Measurements from ENCODE around the gene SRD5A2. TPM values are rescaled to one million over a fixed set of nuclear protein-coding genes. Genes with fewer than 3 reads are reported as not detected.

The SRD5A2 gene
- total and polyA plus RNA-seq, 3 donors from 2014 or later, result 1.3 to 1.8 (median 1.4) TPM

GRCh38 chr2:31483246-31483645 lies 97.5 kb downstream of the SRD5A2 start:
- 83 to 93% methylated on average over 2 of the region's 2 CpGs for WGBS, 2 donors

GRCh38 chr2:31476511-31477180 lies 104.1 kb downstream of the SRD5A2 start:
- no peak overlapping the region for H3K27ac ChIP-seq
- TF ChIP-seq POLR2A (IDR thresholded peaks at IDR 0.05) (no peak), CTCF (IDR thresholded peaks at IDR 0.05) (no peak)
- 50 to 61% methylated on average over 2 of the region's 2 CpGs for WGBS, 2 donors
- no peaks in the 10 kb centered on the region for H3K27me3 ChIP-seq
- H3K36me3 ChIP-seq (ENCODE audit: low read depth, missing control alignments), result no peaks in the 10 kb centered on the region
- intact Hi-C loops (cut with DNase I; ENCODE audit: low total_unique reads), result no loop called here
- no peak for DNase-seq
- no peak overlapping the region for H3K4me3 ChIP-seq
- no peaks in the 10 kb centered on the region for H3K4me1 ChIP-seq
- H3K9me3 ChIP-seq, result no peaks in the 10 kb centered on the region

More at GRCh38 chr2:31483246-31483645, 97.5 kb downstream of the SRD5A2 start:
- H3K27ac ChIP-seq, result no peak overlapping the region
- H3K4me1 ChIP-seq, result no peaks in the 10 kb centered on the region
- no peak overlapping the region for H3K4me3 ChIP-seq
- intact Hi-C loops (cut with DNase I; ENCODE audit: low total_unique reads), result no loop called here
- H3K9me3 ChIP-seq, result no peaks in the 10 kb centered on the region
- DNase-seq, result no peak
- no peaks in the 10 kb centered on the region for H3K27me3 ChIP-seq
- TF ChIP-seq POLR2A (IDR thresholded peaks at IDR 0.05) (no peak), CTCF (IDR thresholded peaks at IDR 0.05) (no peak)
- H3K36me3 ChIP-seq (ENCODE audit: low read depth, missing control alignments), result no peaks in the 10 kb centered on the region

- no peak for DNase-seq
- WGBS, 2 donors, result 25 to 55% methylated on average over 1 of the region's 1 CpG
- H3K36me3 ChIP-seq (ENCODE audit: low read depth, missing control alignments), result no peaks in the 10 kb centered on the region
- TF ChIP-seq CTCF (IDR thresholded peaks at IDR 0.05) (no peak), POLR2A (IDR thresholded peaks at IDR 0.05) (no peak)
- H3K4me3 ChIP-seq, result no peak overlapping the region
- no peaks in the 10 kb centered on the region for H3K27me3 ChIP-seq
- intact Hi-C loops (cut with DNase I; ENCODE audit: low total_unique reads), result no loop called here
- H3K4me1 ChIP-seq, result no peaks in the 10 kb centered on the region
- H3K9me3 ChIP-seq, result no peaks in the 10 kb centered on the region
- H3K27ac ChIP-seq, result no peak overlapping the region
Measured at GRCh38 chr2:31475692-31476091, 105.0 kb downstream of the SRD5A2 start.

GRCh38 chr2:31474296-31474695 lies 106.4 kb downstream of the SRD5A2 start:
- Histone ChIP-seq H3K4me3 (no peak overlapping the region), H3K27ac (no peak overlapping the region), H3K9me3 (no peaks in the 10 kb centered on the region), H3K4me1 (no peaks in the 10 kb centered on the region), H3K36me3 (ENCODE audit: low read depth, missing control alignments) (no peaks in the 10 kb centered on the region), H3K27me3 (no peaks in the 10 kb centered on the region)
- no peak for DNase-seq
- intact Hi-C loops (cut with DNase I; ENCODE audit: low total_unique reads), result no loop called here
- TF ChIP-seq CTCF (IDR thresholded peaks at IDR 0.05) (no peak), POLR2A (IDR thresholded peaks at IDR 0.05) (no peak)
- WGBS, 2 donors, result 31 to 33% methylated on average over 1 of the region's 1 CpG

Other genes starting within 250 kb of the SRD5A2 start
- gene XDH, start 166.2 kb downstream of the SRD5A2 start, total RNA-seq, result 1 to 10 TPM in 1 of 2 donors, under 1 TPM in 1; 0.43 to 1.5 TPM
- 0.21 TPM for gene XDH, start 166.2 kb downstream of the SRD5A2 start, polyA plus RNA-seq (ENCODE audit: insufficient read depth, low read depth, low replicate concordance)